OCI-LY1 (cell line): ENCODE data around the gene ZNF831.

Experiments used
- H2AFZ ChIP-seq: fragments of 200-600 bp; sonication (generic), shearing (Covaris generic); 2 replicates; pipeline ENCODE4 v1.6.0; 2014; ENCODE audit warnings: antibody characterized with exemption, mild to moderate bottlenecking, low read length
- H3F3A ChIP-seq: fragments of 200-600 bp; sonication (generic), shearing (Covaris generic); 2 replicates; pipeline ENCODE4 v1.6.0; 2014; ENCODE audit warnings: mild to moderate bottlenecking, antibody characterized with exemption, low read length, moderate library complexity; ENCODE audit not compliant: insufficient read depth
- H3K27ac ChIP-seq: fragments of 200-600 bp; sonication (generic); 2 replicates; pipeline ENCODE4 v1.5.1; 2014; ENCODE audit warnings: low read length, mixed run types, mild to moderate bottlenecking, low read depth; ENCODE audit not compliant: poor library complexity, severe bottlenecking
- H3K27me3 ChIP-seq: fragments of 200-600 bp; sonication (generic); 2 replicates; pipeline ENCODE4 v1.6.0; 2014; ENCODE audit warnings: antibody characterized with exemption, mild to moderate bottlenecking, low read length, moderate library complexity; ENCODE audit not compliant: insufficient read depth
- H3K36me3 ChIP-seq: fragments of 200-600 bp; sonication (generic); 2 replicates; pipeline ENCODE4 v1.6.1; 2014; ENCODE audit warnings: mild to moderate bottlenecking, antibody characterized with exemption, low read length, moderate library complexity, mixed read lengths; ENCODE audit not compliant: insufficient read depth
- H3K4me1 ChIP-seq: fragments of 200-600 bp; sonication (generic); 2 replicates; pipeline ENCODE4 v1.5.1; 2014; ENCODE audit warnings: mild to moderate bottlenecking, low read length, moderate library complexity; ENCODE audit not compliant: insufficient read depth, severe bottlenecking
- H3K4me2 ChIP-seq: fragments of 200-600 bp; sonication (generic), shearing (Covaris generic); 2 replicates; pipeline ENCODE4 v1.6.1; 2014; ENCODE audit warnings: low read length
- H3K4me3 ChIP-seq: fragments of 200-600 bp; sonication (generic); 2 replicates; pipeline ENCODE4 v1.5.1; 2014; ENCODE audit warnings: low read length, low read depth, mild to moderate bottlenecking, mixed read lengths; ENCODE audit not compliant: poor library complexity, severe bottlenecking
- H3K79me2 ChIP-seq: fragments of 200-600 bp; shearing (Covaris generic); 2 replicates; pipeline ENCODE4 v1.6.1; 2016; ENCODE audit warnings: mixed run types, low read length, mixed read lengths; ENCODE audit not compliant: insufficient read depth
- H3K9ac ChIP-seq: fragments of 200-600 bp; sonication (generic), shearing (Covaris generic); 2 replicates; pipeline ENCODE4 v1.6.1; 2014; ENCODE audit warnings: mild to moderate bottlenecking, low read length, mixed read lengths
- H3K9me2 ChIP-seq: fragments of 200-600 bp; sonication (generic), shearing (Covaris generic); 2 replicates; pipeline ENCODE4 v1.6.1; 2014; ENCODE audit warnings: low read depth, mild to moderate bottlenecking, low read length, mixed read lengths
- H3K9me3 ChIP-seq: fragments of 200-600 bp; shearing (Covaris generic); 2 replicates; pipeline ENCODE4 v1.6.1; 2014; ENCODE audit warnings: low read length, mixed read lengths
- H4K20me1 ChIP-seq: fragments of 200-600 bp; sonication (generic), shearing (Covaris generic); 2 replicates; pipeline ENCODE4 v1.6.0; 2016; ENCODE audit warnings: mild to moderate bottlenecking, low read length; ENCODE audit not compliant: insufficient read depth
- EZH2 ChIP-seq: fragments of 200-600 bp; sonication (generic), shearing (Covaris generic); IDR thresholded peaks from 2 replicates; pipeline ENCODE4 v1.8.0; 2017; ENCODE audit warnings: borderline replicate concordance, mixed run types, mild to moderate bottlenecking, antibody characterized with exemption, low read length, moderate library complexity, mixed read lengths
- TF ChIP-seq, protein P1 (sequence below): fragments of 200-600 bp; sonication (generic), shearing (Covaris generic); IDR thresholded peaks from 2 replicates; pipeline ENCODE4 v1.5.1; 2017; ENCODE audit warnings: mild to moderate bottlenecking, antibody characterized with exemption, low read length, moderate library complexity, mixed read lengths

ZNF831 gene

DNA sequence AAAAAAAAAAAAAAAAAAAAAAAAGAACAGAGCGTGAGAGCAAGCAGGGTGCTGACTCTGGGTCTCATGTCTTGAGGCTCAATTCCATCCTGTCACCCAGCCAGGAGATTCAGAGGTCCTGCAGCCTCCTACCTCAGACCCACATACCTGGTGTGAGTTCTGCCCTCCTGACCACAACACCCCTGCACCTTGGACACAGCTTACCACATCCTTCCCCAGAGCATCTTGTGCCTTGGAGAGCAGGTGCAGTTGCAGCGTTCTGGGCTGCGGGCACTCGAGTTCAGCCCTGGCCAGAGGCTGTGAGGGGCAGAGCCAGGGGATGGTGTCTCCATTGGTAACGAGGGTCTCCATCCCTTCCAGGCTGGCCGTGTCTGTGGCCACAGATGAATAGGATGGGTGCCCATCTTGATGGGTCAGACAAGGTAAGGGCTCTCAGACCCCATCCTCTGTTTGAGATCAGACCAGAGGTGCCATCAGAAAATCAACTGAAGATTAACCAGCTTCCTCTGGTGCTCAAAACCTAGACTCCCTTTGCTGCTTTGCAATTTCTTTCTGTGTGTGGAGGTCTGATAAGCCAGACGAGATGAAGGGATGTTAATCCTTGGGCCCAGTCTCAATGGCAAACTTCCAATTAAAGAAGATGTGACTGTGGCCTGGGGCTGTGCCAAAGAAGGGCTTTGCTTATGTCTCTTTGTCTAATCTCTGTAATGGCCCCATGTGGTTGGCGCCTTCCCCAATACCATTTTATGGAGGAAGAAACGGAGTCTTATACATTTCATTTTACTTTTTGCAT is 14.7 kb upstream of the ZNF831 start:
- H3K79me2 ChIP-seq: no peaks in the 10 kb centered on the region
- no peak overlapping the region for H3K9ac ChIP-seq

DNA sequence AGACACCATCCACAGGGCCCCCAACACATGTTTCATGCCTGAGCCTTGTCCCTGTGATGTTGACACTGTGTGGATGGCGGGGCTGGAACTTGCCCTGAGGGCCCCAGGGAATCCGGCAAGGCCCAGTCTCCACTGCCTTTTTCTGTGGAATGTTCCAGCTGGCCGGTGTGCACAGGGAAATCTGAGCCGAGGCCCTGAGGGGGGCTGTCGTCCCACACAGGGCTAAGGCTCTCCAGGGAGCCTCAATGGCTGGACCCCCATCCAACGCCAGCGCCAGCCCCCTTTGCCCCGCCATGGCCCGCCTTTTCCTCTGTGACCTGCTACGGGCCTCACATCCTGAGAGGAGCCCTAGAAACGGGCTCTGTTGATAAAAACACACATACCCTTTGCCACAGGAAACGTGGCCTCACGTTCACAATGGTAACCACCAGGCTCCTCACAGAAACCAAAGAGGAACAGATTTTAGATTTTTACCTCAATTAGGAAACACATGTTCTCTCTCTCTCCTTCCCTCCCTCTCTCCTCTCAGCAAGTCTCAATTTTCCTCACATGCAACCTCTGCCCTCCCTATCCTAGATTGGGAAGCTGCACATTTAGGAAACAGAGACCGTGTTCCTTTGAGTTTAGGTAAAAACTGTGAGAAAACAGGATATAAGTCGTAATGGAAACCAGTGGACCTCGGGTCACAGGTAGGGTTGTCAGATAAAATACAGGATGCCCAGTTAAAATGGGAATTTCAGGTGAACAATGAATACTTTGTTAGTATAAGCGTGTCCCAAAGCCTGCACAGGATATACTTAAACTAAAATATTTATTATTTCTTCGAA is 13.7 kb upstream of the ZNF831 start:
- no peaks in the 10 kb centered on the region for H3K36me3 ChIP-seq
- H3K27ac ChIP-seq: no peak overlapping the region
- no peaks in the 10 kb centered on the region for H3K79me2 ChIP-seq
- no peaks in the 10 kb centered on the region for H3K9me3 ChIP-seq
- no peak overlapping the region for H3K4me2 ChIP-seq
- H2AFZ ChIP-seq: no peak overlapping the region
- H3K9me2 ChIP-seq: no peaks in the 10 kb centered on the region
- no peaks in the 10 kb centered on the region for H3K4me1 ChIP-seq
- no peaks in the 10 kb centered on the region for H4K20me1 ChIP-seq
- peaks cover 10% of the 10 kb centered on the region; the same call in 1 of the 2 replicates for H3K27me3 ChIP-seq
- no peak overlapping the region for H3K9ac ChIP-seq
- H3F3A ChIP-seq: no peaks in the 10 kb centered on the region
- TF ChIP-seq EZH2: no peak
- TF ChIP-seq, protein P1, sequence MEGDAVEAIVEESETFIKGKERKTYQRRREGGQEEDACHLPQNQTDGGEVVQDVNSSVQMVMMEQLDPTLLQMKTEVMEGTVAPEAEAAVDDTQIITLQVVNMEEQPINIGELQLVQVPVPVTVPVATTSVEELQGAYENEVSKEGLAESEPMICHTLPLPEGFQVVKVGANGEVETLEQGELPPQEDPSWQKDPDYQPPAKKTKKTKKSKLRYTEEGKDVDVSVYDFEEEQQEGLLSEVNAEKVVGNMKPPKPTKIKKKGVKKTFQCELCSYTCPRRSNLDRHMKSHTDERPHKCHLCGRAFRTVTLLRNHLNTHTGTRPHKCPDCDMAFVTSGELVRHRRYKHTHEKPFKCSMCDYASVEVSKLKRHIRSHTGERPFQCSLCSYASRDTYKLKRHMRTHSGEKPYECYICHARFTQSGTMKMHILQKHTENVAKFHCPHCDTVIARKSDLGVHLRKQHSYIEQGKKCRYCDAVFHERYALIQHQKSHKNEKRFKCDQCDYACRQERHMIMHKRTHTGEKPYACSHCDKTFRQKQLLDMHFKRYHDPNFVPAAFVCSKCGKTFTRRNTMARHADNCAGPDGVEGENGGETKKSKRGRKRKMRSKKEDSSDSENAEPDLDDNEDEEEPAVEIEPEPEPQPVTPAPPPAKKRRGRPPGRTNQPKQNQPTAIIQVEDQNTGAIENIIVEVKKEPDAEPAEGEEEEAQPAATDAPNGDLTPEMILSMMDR: no peak
- H3K4me3 ChIP-seq: no peak overlapping the region

More for the DNA sequence above, 14.7 kb upstream of the ZNF831 start:
- no peak for TF ChIP-seq EZH2
- TF ChIP-seq, protein P1: no peak
- no peaks in the 10 kb centered on the region for H3K9me3 ChIP-seq
- H3K9me2 ChIP-seq: no peaks in the 10 kb centered on the region
- no peak overlapping the region for H3K27ac ChIP-seq
- H4K20me1 ChIP-seq: no peaks in the 10 kb centered on the region
- H2AFZ ChIP-seq: no peak overlapping the region
- H3K27me3 ChIP-seq: peaks cover 12% of the 10 kb centered on the region; the same call in 1 of the 2 replicates
- H3K4me1 ChIP-seq: no peaks in the 10 kb centered on the region
- H3F3A ChIP-seq: no peaks in the 10 kb centered on the region
- H3K36me3 ChIP-seq: no peaks in the 10 kb centered on the region
- no peak overlapping the region for H3K4me2 ChIP-seq
- no peak overlapping the region for H3K4me3 ChIP-seq

DNA sequence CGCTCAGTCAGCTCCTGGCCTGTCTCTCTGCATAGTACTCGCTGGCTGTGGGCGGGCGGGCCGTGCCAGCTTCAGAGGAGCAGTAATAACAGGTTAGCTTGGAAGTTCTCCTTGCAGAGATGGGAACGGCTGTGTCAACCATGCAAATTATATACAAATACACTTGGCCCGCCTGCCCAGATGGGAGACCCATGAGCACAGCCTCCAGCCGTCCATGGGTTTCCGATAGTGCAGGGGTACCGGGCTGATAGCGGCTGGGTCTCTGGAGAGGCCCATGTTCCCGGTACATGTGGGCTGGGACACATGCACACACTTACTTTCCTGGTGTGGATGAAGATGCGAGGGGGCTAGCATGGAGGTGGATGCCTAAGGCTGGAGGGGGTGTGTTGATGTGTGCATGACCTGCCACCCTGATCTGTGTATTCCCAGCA is 12.8 kb upstream of the ZNF831 start:
- Histone ChIP-seq H3K27me3 (0 out of 2 replicates have a peak, but pooled peaks cover 4% of the 10 kb centered on the region), H3K9ac (no peak overlapping the region), H3K9me3 (no peaks in the 10 kb centered on the region), H3K36me3 (no peaks in the 10 kb centered on the region), H3K9me2 (no peaks in the 10 kb centered on the region), H3K4me1 (no peaks in the 10 kb centered on the region), H2AFZ (no peak overlapping the region), H4K20me1 (no peaks in the 10 kb centered on the region), H3K4me2 (no peak overlapping the region), H3K79me2 (no peaks in the 10 kb centered on the region), H3K27ac (no peak overlapping the region), H3K4me3 (no peak overlapping the region), H3F3A (no peaks in the 10 kb centered on the region)
- TF ChIP-seq, protein P1: no peak
- TF ChIP-seq EZH2: no peak
